Measurements from ENCODE around the gene PLA2G4C.

Gene PLA2G4C

DNA sequence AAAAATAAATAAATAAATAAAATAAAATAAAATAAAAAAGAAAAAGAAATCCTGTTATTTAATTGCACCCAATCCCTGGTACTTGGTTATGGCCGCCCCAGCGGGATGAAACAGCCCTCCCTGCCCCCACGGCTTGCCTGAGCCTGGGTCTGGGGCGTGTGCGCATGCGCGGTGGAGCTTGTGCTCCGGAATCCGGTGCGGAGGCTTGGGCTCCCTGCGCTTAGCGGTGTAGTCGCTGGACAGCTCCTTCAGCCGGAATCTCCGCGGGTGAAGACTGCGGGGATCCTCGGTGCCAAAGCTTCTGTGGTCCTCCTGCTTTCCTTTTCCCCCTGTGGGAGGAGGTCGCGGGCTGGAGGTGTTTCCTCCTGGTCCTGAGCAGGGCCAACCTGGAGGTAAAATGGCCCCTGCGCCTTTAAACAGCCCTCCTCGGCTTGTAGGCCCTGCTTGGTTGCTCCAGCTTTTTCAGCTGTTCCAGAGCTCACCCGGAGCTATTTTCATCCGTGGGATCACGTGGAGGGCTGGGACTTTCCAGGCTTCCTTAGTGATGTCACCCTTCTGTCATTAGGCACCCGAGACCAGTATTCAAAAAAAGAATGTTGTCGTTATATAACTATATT lies at the start of gene PLA2G4C:
TSS of gene PLA2G4C (minus strand) at position 468 of the 617 bp plus-strand sequence. CDS start 4,288 bp downstream, outside the sequence.
- peak; percentile 75 for DNase-seq (ENCODE audit: low read depth)

- no peak for DNase-seq (ENCODE audit: low read depth)
Measured at GRCh38 chr19:48158210-48158790, 47.7 kb upstream of the PLA2G4C start.

DNA sequence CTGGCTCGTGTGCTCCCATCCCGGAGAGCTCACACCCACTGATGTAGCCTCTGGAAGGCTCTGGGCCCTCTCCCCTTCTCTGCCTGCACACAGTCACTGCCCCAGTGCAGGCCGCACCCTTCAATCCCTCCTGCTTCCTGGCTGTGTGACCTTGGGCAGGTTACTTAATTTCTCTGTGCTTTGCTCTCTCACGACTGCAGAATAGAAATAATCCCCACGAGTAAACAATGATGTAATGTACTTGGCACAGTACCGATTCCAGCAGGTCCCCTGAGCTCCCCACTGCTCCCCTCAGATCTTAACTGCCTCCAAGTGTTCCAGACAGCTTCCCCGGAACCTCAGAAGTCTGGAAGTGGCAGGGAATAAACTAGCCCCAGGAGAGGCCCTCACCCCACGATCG lies 43.4 kb upstream of the PLA2G4C start:
- no peak for DNase-seq (ENCODE audit: low read depth)

DNA sequence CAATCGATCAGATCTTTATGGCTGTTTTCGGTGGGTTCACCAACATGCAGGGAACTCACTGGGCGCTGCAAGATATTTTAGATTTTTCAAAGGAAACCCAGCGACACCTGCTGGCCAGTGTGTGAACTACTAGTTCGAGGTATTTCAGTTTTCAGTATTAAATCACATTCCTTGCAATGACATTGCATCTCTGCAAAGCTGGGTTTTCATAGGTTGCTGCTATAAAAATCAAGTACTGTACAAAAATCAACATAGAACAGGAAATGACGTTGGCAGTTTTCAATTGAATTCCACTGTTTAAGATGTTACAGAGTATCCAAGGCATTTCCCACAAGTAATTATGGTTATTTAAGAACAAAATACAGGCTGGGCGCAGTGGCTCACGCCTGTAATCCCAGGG lies 41.9 kb upstream of the PLA2G4C start:
- DNase-seq (ENCODE audit: low read depth): peak; percentile 6

GRCh38 chr19:48149430-48149829 lies 38.8 kb upstream of the PLA2G4C start:
- DNase-seq (ENCODE audit: low read depth): no peak

DNA sequence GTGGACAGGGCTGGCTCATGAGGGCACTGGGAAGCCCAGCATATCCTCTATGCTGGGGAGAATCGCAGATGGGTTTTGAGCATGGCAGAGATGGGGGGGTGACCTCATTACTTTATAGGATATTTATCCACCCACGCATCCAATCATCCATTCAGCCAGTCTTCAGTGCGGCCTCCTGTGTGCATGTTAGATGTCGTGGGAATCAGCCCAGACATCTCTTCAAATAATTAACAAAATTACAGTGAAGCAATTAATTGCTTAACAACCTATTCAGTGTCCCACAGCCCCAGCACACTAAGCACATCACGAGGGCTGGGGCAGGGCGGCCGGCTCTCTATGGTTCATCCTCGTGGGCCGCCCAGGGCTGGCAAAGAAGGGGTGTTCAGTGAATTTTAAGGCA lies 38.0 kb upstream of the PLA2G4C start:
- no peak for DNase-seq (ENCODE audit: low read depth)

DNA sequence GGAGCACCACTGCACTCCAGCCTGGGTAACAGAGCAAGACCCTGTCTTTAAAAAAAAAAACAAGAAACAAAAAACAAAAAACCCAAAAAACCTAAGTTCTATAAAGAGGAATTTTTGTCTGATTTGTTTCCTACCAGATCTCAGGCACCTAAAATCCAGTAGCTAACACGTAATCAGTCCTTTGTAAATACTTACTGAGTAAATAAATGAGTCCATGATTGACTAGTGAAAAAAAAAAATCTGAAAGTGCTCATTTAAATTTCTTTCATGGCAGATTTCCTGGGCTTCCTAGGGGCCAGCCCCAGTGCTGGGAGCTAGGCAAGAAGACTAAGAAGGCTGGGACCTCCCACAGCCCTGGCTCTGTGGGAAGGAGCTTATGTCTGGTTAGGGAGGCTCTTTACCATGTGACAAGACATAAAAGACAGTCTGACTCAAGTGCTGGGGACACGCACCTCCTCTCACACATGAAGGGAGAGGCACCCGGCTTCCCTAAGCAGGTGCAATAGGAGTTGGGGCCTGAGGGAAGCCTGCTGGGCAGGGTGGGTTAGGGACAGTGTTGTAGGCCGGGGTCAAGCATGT lies 37.1 kb upstream of the PLA2G4C start:
- DNase-seq (ENCODE audit: low read depth): no peak

DNA sequence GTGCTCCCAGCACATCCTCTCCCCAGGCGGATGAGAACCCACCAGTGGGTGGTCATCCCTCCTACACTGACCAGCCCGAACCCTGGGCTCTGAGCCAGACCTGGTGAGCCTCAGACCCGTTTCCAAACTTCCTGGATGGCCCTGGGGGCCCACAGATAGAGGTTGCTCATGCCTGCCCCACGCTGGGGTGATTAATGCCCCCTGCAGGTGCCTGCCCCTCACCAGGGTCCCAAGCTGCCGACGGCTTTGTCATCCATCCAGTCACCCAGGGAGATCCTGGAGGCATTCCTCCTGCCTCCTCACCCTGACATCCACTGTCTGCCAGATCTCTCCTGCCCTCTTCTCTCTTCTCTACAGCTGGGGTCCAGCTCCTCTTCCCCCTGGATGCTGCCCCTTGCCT lies 28.4 kb upstream of the PLA2G4C start:
- no peak for DNase-seq (ENCODE audit: low read depth)

GRCh38 chr19:48137411-48137810 lies 26.8 kb upstream of the PLA2G4C start:
- DNase-seq (ENCODE audit: low read depth): no peak

- no peak for DNase-seq (ENCODE audit: low read depth)
Measured at GRCh38 chr19:48136547-48136946, 25.9 kb upstream of the PLA2G4C start.

GRCh38 chr19:48135411-48135810 lies 24.8 kb upstream of the PLA2G4C start:
- DNase-seq (ENCODE audit: low read depth): no peak

DNA sequence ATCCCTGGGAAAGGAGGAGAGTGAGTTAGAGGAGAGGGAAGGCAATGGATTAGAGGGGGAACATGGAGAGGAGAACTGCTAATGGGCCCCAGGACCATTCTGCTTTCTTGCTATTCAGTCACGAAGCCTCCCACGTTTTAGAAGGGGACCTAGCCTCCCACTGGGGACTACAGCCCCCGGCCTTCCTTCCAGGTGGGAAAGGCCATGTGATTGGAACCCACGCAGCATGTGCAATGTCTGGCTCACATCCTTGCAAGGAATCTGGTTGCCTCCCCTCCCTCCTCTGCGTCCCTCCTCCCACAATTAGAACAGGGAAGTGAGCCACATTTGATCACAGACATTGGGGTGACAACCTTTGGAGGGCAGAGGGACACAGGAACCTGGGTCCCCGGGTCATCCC lies 22.5 kb upstream of the PLA2G4C start:
- no peak for DNase-seq (ENCODE audit: low read depth)

DNA sequence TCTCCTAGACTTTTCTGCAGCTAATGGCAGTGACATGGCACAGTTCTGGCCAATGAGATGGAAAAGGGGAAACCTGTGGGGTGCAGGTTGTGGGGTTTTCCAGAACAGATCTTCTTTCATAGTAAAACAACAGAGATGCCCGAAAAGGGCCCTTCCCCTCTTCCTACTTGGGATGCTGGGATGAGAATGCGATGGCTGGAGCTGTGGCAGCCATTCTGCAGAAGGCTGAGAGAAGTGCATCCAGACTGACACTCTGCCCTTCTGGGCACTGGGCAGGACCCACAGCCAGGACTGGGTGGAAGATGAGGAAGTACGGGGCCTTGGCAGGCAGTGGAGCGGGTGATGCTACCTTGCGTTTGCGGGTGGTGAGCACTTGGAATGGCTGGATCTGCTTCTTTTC lies 16.9 kb upstream of the PLA2G4C start:
- DNase-seq (ENCODE audit: low read depth): no peak

- no peak for DNase-seq (ENCODE audit: low read depth)
Measured at GRCh38 chr19:48123907-48124651, 13.5 kb upstream of the PLA2G4C start.

DNA sequence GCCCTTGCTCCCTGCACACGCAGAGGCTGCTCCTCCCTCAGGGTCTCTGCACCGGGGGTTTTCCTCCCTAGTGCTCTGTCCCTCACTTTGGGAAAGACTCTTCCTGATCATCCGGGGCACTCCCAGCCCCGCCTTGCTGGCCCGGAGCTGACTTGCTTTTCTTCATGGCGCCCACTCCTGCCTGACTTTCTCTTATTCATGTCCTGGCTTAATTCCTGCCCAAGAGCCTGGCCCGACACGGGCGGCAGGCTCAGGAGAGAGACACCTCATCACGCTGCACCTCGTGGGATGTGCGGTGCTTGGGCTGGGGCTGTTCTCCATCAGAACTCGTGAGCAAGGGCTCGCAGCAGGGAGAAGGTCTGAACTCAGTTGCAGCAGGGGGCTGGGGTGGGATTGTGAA lies 11.8 kb upstream of the PLA2G4C start:
- DNase-seq (ENCODE audit: low read depth): no peak

DNA sequence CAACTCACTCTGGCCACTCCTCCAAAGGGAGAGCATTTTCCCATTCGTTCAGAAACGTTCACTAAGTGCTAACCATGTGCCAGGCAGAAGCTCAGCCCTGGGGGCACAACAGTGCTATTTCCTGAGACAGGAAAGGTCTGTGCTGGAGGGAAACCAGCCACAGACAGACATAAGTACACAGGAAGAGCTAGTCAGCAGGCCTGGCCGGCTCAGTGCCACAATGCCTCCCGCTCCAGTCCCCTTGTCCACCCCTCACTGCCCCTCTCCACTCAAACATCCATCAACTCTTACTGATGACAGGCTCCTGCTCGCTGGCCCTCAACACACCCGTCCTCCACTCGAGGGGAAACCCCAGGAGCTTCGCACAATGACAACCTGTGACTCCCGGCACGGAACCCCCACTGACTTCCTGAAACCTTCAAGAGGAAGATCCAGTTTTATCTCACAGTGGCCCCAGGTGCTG lies 11.3 kb upstream of the PLA2G4C start:
- DNase-seq (ENCODE audit: low read depth): no peak

DNA sequence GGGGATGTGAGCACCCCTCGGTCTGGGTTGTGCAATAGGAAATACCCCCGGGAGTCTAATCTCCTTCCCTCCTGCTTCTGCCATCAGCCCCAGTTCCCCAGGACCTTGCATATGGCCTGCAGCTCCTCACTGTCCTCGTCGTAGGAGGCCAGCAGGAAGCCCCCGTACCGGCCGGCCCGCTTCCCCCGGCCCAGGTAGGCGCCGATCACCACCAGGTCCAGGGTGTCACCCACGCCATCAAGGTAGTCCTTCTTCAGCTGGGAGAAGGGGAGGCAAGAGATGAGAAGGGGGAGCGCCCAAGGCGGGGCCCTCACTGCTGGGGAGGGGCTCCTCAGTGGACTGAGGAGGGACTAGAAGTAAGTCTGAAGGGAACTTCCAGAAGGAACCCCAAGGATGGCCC lies 10.4 kb upstream of the PLA2G4C start:
- DNase-seq (ENCODE audit: low read depth): no peak

DNA sequence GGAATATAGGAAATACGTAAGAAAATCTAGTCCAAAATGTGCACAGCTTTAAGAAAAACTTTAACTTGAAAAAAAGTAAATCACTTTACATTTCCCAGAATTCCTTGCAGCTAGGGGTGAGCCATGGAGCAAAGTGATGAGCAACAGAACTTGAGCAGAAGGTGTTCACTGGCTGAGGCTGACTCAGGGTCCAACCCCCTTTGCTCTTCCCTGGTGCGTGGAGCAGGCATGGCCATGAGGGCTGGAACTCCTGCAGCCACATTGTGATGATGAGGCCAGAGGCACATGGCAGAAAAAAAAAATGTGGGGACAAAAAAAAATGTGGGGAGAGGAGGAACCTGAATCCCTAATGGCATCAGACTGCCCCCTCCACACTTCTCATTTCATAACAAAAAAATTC lies 9.9 kb upstream of the PLA2G4C start:
- DNase-seq (ENCODE audit: low read depth): no peak

DNA sequence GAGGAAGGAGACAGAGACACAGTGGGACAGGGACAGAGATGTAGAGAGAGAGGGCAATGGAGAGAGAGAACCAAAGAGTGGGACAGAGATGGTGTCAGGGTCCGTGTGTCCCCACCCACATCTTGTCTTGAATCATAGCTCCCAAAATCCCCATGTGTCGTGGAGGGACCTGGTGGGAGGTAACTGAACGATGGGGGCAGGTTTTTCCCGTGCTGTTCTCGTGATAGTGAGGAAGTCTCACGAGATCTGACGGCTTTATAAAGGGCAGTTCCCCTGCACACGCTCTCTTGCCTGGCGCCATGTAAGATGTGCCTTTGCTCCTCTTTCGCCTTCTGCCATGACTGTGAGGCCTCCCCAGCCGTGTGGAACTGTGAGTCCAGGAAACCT lies 7.5 kb upstream of the PLA2G4C start:
- DNase-seq (ENCODE audit: low read depth): no peak

DNA sequence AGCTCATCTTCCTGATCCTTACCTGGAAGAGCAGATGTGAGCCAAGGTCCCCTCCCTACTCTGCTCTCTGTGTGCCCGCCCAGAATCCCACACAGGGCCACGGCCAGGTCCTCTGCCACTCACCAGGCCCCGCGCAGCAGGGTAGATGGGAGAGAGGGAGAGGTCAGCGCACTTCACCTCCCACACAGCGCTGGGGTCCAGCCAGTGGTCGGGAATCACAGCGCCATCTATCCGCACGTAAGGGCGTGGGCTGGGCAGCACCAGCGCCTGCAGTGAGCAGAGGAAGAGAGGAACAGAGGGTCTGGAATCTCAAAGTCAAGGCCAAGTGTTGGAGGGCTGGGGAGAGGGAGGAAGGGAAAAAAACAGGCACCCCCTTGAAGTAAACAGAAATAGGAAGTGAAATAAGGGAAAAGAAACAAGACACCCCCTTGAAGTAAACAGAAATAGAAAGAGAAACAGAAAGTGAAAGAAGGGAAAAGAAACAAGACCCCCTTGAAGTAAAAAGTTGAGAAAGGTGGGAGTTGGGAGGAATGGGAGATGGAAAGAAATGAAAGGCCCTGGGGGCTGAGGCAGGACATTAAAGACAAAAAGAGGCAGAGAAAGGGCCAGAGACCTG lies 7.0 kb upstream of the PLA2G4C start:
- DNase-seq (ENCODE audit: low read depth): no peak

DNA sequence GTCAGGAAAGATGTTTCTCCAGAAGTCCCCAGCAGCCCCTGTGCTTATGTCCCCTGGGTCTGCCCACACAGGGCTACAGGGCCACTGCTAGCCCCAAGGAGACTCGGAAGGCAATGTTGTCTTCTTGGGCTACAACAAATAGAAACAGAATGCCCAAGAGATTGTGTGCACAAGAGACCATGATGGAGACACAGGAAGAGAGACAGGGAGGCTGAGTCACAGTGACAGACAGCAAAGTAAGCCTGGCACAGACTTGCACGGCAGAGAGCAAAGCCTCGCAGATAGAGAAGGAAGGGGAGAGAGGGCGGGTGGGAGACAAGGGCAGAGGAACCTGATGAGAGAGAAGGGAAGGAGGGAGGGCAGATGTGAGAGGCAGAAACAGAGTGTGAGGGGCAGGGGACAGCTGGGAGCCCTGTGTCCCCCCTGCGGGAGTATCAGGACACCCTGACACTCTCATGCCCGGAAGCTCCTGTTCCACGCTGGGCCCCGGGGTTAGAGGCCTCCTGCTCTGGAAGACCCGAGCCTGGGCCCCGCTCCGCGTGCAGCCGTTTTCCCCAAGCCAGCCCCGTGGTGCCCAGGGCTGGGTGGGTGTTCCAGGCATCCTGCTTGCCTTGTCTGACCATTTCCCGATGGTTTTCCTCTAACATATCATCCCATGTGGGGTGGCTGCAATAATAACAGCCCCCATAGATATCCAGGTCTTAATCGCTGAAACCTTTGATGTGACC lies 2.7 kb upstream of the PLA2G4C start:
- no peak for DNase-seq (ENCODE audit: low read depth)

DNA sequence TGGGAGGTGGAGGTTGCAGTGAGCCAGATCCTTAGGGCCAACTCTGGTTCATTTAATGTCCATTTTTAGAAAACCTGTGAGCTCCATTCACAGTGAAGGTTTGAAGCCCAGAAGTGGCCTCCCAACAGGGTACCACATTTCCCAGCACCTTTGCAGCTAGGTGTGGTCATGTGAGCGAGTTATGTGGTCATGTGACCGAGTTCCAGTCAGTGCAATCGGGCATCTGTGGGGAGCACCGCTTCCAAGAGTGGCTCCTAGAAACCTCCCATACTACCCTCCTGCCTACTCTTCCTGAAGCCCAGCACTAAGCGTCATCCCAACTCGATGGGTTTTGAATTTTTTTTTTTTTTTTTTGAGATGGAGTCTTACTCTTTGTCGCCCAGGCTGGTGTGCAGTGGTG lies 663 bp upstream of the PLA2G4C start:
- DNase-seq (ENCODE audit: low read depth): no peak
